GM18505 (cell line): ENCODE measurements around the gene RBM19.

Source experiments
- ATAC-seq: cut with Tn5 transposase; IDR thresholded peaks from one replicate; pipeline ENCODE4 v1.9.1; 2021; ENCODE audit not compliant: unreplicated experiment
- POLR2A ChIP-seq: IDR thresholded peaks from 4 replicates; pipeline ENCODE4 v1.6.1; 2011; ENCODE audit warnings: borderline replicate concordance; ENCODE audit not compliant: insufficient read depth, insufficient read length; ENCODE audit errors: extremely low read depth

Gene RBM19

GRCh38 chr12:113876160-113876559 is 90.0 kb downstream of the RBM19 start:
- ATAC-seq, result no peak
- no peak for TF ChIP-seq POLR2A

GRCh38 chr12:113875691-113876090 is 90.4 kb downstream of the RBM19 start:
- no peak for TF ChIP-seq POLR2A
- ATAC-seq, result no peak

GRCh38 chr12:113874999-113875561 is 91.0 kb downstream of the RBM19 start:
- TF ChIP-seq POLR2A, result no peak
- ATAC-seq, result no peak

- no peak for TF ChIP-seq POLR2A
- no peak for ATAC-seq
These were observed 91.8 kb downstream of the RBM19 start for GRCh38 chr12:113874326-113874725.

GRCh38 chr12:113873740-113874139 is 92.4 kb downstream of the RBM19 start:
- no peak for ATAC-seq
- no peak for TF ChIP-seq POLR2A

GRCh38 chr12:113870890-113871289 is 95.2 kb downstream of the RBM19 start:
- no peak for TF ChIP-seq POLR2A
- ATAC-seq, result no peak

GRCh38 chr12:113870035-113870434 is 96.1 kb downstream of the RBM19 start:
- no peak for ATAC-seq
- TF ChIP-seq POLR2A, result no peak

DNA sequence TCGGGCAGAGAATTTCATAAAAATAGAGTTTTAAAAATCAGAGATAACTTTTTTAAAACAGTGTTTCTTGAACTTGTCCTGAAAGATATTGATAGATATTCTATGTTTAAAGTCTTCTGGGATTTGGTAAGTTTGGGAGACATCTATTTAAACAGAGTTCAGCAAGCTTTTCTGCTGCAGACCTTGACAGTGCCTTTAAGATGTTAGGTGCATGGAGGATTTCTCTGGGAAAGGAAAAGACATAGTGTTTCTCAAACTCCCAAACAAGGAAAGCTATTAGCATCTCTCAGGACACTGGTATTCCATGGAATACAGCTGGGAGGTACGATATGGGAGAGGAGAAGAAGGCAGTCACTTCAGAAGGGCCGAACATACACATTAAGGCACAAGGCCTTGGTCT is 97.8 kb downstream of the RBM19 start:
- TF ChIP-seq POLR2A, result no peak
- ATAC-seq, result no peak

- ATAC-seq, result no peak
- no peak for TF ChIP-seq POLR2A
These were observed 98.9 kb downstream of the RBM19 start for GRCh38 chr12:113867258-113867657.

GRCh38 chr12:113866496-113866895 is 99.6 kb downstream of the RBM19 start:
- no peak for ATAC-seq

GRCh38 chr12:113863455-113863845 is 102.7 kb downstream of the RBM19 start:
- TF ChIP-seq POLR2A, result no peak
- ATAC-seq, result no peak

More at GRCh38 chr12:113866496-113866895, 99.6 kb downstream of the RBM19 start:
- no peak for TF ChIP-seq POLR2A

- ATAC-seq, result no peak
- TF ChIP-seq POLR2A, result no peak
These were observed 103.3 kb downstream of the RBM19 start for GRCh38 chr12:113862590-113863454.

- ATAC-seq, result no peak
- TF ChIP-seq POLR2A, result no peak
These were observed 104.3 kb downstream of the RBM19 start for GRCh38 chr12:113861708-113862312.

- no peak for ATAC-seq
- TF ChIP-seq POLR2A, result no peak
These were observed 105.2 kb downstream of the RBM19 start for GRCh38 chr12:113860950-113861349.
